Femur (tissue), 1 donor: ENCODE results near the gene TAS2R13.

ENCODE experiments used
- DNase-seq: peaks from one replicate; pipeline ENCODE4 v3.0.0-alpha.2; 2017

Gene TAS2R13, protein sequence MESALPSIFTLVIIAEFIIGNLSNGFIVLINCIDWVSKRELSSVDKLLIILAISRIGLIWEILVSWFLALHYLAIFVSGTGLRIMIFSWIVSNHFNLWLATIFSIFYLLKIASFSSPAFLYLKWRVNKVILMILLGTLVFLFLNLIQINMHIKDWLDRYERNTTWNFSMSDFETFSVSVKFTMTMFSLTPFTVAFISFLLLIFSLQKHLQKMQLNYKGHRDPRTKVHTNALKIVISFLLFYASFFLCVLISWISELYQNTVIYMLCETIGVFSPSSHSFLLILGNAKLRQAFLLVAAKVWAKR

DNA sequence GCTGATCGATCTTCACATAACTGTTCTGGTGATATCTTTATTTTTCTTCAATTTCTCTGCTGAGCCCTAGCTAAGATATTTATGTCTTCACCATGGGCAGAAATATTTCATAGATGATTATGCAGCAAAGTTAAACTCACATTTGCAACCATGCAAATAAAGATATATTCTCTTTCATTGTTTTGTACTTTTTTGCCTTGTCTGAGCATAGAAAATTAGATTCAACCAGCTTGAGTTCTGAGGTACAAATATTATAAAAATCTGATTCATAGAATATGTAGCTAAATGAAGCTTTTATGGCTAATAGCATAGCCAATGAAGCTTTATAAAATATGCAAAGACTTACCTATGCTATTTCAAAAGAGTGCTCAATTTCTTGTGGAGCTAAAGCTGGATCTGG, at the start of gene TAS2R13:
TSS of gene TAS2R13 (minus strand) at position 101 of the 400 bp plus-strand sequence. CDS start 264 bp downstream, outside the sequence.
- DNase-seq: no peak

DNA sequence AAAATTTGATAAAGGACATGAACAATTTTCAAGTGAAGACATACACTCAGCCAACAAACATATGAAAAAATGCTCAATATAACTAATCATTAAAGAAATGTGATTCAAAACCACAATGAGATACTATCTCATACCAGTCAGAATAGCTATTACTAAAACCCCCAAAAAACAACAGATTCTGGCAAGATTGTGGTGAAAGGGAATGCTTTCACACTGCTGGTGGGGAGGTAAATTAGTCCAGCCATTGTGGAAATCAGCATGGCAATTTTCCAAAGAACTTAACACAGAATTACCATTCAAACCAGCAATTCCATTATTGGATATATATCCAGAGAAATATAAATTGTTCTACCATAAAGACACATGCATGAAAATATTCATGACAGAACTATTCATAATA, 48.4 kb upstream of the TAS2R13 start:
- no peak for DNase-seq

DNA sequence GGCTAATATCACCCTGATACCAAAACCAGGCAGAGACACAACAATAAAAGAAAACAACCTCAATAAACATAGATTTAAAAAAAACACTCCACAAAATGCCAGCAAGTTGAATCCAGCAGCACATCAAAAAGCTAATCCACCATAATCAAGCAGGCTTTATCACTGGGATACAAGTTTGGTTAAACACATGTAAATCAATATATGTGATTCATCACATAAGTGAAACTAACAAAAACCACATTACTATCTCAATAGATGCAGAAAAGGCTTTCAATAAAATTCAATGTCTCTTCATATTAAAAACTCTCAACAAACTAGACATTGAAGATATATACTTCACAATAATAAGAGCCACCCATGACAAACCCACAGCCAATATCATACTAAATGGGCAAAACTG, 46.7 kb upstream of the TAS2R13 start:
- no peak for DNase-seq

DNA sequence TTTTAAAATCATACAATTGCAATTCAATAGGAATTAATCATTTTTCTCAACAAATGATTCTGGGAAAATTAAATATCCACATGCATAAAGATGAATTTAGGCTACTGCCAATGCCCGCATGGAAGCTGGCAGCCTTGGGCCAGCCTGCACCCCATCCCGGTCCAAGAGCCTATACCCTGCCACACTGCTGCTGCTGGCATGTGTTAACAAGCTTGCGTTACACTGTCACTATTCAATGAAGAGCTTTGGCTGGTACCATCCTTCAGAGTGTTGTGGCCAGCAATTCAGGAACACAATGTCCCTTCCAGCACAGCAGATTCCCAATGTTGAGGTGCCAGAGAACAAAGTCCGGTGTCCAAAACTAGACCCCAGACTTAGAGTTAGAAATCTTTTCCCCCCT, 43.3 kb upstream of the TAS2R13 start:
- DNase-seq: no peak

DNA sequence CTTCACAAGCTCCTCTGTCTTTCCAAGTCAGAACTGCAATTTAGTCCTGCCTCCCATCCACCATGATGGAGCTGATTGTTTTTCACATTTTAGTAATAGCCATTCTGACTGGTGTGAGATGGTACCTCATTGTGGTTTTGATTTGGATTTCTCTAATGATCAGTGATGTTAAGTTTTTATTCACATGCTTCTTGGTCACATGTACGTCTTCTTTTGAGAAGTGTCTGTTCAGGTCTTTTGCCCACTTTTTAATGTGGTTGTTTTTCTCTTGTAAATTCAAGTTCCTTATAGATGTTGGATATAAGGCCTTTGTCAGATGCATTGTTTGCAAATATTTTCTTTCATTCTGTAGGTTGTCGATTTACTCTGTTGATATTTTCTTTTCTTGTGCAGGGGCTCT, 33.8 kb upstream of the TAS2R13 start:
- DNase-seq: no peak

DNA sequence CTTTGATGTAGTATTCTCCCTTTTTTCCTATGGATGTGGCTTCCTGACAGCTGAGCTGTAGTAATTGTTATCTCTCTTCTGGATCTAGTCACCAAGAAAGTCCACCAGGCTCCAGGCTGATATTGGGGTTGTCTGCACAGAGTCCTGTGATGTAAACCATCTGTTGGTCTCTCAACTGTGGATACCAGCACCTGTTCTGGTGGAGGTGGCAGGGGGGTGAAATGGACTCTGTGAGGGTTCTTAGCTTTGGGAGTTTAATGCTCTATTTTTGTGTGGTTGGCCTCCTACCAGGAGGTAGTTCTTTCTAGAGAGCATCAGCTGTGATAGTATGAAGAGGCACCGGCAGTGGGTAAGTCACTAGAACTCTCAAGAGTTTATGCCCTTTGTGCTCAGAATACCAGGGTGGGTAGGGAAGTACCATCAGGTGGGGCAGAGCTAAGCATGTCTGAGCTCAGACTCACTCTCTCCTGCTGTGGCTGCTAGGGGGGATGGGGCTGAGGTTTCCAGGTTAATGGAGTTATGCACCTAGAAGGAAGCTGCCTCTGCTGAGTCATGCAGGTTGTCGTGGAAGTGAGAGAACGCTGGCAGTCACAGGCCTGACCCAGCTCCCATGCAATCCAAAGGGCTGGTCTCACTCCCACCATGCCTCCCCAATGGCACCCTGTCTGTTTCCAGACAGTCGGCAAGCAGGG, 32.7 kb upstream of the TAS2R13 start:
- DNase-seq: no peak

DNA sequence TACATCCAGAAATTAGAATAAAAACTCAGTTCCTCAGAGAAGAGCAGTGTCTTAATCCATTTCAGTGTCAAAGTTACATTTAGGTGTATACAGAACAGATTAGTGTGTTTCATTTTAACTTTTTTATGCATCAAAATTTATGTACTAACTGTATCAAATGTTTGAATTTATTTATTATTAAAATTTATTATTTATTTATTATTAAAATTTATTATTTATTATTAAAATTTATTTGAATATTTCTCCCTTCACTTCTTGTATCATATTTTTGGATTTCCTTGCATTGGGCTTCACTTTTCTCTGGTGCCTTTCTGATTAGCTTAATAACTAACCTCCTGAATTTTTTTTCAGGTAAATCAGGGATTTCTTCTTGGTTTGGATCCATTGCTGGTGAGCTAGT, 32.0 kb upstream of the TAS2R13 start:
- DNase-seq: no peak

DNA sequence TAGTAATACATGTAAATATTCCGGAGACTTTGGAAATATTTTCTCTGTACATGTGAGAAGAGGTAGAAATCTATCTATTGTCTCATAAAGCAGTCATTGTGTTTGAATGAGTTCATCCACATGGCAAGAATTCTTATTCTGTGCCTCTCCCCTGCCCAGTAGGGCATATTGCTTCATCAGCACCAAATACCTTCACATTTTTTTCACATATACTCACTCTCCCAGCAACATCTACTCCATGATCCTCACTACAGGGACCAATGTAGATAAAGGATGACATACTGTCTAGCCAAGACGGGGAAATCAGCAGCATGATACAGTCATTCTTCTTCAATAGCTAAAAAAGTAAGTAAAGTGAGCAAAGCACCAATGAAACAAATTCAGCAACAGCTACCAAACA, 31.0 kb upstream of the TAS2R13 start:
- DNase-seq: no peak

DNA sequence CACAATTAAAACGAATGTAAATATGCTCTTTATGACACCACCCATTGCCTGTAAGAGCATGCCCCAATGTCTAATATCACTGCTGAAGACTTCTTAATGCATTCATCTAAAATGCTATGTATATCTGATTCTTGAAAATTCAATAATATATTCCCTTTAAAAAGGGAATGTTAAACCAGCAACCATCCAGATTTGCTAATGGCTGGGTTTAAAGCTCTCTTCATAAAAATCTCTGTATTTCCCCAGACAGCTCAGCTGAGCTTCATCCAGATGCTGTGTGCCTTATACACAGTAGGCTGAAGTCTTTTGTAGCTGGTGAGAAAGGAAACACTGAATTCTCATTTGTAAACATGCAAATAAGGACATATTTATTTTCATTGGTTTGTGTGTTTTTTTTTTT, 29.8 kb upstream of the TAS2R13 start, which contains the start of gene TAS2R14:
TSS of gene TAS2R14 (minus strand) at position 101 of the 400 bp plus-strand sequence. CDS start at position 45, 56 bp downstream.
- no peak for DNase-seq

DNA sequence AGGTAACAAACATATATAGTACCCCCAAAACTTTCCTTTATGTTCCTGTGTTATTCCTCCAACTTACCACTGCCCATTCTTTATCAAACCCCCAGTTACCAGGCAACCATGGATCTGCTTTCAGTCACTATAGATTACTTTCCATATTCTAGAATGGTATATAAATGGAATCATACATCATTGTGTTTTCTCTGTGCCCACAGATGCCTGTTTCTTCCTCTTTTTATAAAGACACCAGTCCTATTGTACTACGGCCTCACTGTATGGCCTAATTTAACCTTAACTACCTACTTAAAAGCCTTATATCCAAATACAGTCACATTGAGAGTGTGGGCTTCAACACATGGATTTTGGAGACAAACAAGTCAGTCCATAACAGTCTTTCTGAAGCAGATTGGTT, 27.1 kb upstream of the TAS2R13 start:
- no peak for DNase-seq

DNA sequence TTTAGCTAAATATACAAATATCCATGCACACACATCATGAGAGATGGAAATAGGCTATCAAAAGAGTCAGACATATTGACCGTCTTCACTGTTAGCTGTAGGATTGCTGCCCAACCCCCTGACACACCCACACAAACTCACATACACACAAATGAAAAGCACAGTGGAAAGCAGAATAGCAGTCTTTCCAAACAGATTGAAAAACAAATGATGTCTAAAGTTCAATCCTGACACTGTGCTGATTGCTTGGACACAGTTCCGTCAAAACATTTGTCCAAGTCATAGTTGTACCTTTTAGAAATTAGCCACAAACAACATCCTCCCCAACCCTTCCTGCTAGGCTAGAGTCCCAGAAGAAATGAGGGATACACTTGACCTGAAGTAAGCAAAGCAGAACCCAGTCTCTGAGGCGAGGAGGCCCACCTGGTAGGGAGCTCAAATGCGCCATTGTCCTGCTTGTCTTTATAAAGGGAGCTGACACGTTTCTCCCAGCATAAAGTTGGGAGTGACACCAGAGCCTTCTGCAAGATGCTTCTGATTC, 19.5 kb upstream of the TAS2R13 start, which contains the start of gene PRH2:
TSS of gene PRH2 (plus strand) at position 491 of the 541 bp plus-strand sequence. CDS start at position 529, 38 bp downstream.
- no peak for DNase-seq

DNA sequence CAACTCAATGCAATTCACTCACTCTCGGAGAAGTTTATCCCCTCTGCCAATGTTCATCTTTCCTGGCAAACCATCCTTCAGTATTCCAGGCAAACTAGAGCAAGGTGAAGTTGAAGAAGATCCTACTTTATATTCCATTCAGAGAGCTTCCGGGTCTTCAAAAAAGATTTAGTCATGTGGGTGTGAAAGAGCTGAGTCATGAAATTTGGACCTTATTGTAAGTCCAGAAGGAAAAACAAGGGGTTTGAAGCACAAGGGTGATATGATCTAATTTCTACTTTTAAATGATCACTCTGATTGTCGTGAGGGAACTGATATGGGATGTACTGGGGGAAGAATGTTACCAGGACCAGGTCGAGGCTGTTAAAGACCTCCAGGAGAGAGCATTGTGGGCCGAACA, 16.9 kb upstream of the TAS2R13 start:
- no peak for DNase-seq

DNA sequence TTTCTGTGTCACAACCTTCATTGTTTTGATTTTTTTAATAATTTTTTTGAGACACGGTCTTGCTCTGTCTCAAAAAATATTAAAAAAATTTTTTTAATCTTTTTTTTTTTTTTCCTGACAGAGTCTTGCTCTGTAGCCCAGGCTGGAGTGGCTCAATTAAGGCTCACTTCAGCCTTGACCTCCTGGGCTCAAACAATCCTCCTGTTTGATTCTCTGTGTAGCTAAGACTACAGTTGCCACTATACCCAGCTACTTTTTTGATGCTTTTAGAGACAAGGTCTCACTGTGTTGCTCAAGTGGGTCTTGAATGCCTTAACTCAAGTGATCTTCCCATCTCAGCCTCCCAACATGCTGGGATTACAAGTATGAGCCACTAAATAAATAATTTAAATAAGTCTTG, 10.4 kb upstream of the TAS2R13 start:
- DNase-seq: no peak

DNA sequence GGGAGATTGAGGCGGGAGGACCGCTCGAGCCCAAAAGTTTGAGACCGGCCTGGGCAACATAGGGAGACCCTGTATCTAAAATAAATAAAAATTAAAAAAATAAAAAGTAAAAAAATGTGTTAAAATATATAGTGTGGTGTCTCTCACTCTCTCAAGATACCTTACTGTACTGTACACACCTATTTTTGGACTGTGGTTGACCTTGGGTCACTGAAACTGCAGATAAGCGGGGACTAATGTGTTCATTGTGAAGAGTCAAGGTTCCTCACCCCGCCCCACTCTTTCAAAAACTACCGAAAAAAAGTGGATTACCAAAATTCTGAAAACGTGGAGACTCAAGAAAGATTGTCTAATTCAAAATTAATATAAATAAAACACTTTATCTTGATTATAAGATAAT, 1.0 kb upstream of the TAS2R13 start:
- no peak for DNase-seq

DNA sequence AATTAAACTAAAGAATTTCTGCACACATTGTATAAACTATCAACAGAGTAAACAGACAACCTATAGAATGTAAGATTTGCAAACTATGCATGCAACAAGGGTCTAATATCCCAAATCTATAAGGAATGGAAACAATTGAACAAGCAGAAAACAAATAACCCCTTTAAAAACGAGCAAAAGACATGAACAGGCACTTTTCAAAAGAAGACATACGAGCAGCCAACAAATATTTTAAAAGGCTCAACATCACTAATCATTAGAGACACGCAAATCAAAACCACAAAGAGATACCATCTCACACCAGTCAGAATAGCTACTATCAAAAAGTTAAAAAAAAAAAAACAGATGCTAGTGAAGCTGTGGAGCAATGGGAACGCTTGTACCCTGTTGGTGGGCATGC, 4.7 kb downstream of the TAS2R13 start:
- DNase-seq: no peak

DNA sequence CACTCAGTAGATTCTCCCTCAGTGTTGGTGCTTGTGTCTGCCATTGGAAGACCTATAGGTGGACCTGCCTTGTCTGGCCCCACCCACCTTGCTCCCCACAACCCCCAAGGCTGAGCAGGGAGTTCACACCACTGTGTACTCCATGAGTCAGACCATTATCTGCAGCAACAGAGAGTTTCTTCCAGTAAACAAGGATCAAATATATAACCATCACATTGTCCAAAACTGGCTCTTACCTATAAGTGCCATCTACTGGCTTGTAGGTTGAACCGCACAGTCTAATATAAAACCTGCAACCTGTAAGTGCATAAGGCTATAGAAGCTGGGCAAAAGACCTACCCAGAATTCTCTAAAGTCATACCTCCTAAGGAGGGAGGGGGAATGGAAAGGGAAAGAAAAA, 7.9 kb downstream of the TAS2R13 start:
- no peak for DNase-seq

DNA sequence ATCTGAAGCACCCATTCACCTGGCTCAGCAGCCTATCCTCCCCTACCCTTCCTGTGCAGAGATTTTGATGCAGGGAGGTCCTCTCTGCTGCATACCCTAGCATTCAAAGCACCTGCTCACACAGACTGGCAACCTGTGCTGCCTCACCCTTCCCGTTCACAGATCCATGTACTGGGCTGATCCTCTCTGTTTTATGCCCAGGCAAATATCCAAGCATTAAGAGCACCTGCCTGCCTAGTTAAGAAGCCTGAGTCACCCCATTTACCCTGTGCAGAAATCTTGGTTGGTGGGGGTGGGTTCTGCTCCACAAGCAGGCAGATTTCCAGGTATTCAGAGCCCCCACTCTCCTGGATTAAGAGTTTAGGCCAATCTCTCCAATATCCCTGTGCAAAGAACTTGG, 8.4 kb downstream of the TAS2R13 start:
- no peak for DNase-seq

DNA sequence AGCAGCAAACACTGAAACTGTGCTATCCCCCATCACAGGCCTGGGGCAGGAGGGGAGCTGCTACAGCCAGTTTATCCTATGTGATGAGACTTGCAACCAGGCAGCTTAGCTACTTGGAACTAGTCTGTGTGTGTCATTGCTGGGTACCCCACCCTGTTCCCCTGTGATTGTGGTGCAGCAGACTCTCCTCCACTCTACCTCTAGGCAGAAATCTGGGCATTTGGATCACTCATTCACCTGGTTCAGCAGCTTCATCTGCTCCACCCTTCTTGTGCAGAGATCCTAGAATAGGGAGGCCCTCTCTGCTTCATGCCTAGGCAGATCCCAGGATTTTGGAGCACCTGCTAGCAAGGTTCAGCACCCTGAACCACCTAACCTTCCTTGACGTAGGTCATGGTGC, 8.8 kb downstream of the TAS2R13 start:
- no peak for DNase-seq

DNA sequence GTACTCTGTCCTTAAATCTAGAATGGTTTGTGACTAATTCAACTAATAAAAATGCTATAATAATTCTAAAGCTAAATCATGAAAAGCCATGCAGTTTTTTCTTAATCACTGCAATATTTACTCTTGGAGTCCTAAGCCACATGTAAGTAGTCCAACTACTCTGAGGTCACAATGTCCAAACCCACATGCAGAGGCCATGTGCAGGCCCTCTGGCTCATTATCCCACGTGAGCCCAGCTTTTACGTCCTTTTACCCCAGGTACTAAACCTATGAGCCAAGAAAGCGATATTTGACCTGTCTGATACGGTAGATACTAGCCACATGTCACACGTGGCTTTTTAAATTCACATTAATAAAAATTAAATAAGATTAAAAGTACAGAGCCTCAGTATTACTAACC, 12.5 kb downstream of the TAS2R13 start:
- no peak for DNase-seq

DNA sequence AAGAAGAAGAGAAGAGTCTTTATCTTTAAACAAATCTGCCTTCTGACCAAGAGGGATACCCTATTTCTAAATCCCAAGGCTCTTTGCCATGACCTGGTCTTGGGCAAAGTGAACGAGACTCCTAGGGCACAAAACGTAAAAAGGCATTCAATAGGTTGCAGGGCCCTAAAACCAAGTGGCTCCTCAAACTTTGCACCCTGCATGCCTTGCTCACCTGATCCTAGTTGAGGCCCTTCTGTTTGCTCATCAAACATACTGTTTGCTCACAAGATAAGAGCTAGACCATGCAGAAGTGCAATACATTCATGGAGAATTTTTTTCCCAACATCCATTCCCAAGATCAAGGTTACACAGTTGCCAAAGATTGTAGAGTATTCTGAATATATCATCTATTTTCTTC, 17.4 kb downstream of the TAS2R13 start:
- no peak for DNase-seq

DNA sequence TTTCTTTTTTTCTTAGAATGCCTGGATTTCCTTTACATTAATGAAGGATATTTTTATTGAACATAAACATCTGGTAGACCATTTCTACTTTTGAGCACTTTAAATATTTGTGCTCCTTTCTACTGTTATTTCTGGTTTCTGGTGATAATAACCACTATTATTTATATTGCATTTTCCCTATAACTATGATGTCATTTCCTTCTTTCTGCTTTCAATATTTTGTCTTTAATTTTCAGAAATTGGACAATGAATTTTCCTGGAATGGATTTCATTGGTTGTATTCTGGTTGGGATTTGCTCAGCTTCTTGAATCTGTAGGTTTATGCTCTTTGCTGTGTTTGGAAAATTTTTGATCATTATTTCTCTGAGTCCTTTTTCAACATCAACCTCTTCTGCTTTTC, 20.1 kb downstream of the TAS2R13 start:
- DNase-seq: no peak

DNA sequence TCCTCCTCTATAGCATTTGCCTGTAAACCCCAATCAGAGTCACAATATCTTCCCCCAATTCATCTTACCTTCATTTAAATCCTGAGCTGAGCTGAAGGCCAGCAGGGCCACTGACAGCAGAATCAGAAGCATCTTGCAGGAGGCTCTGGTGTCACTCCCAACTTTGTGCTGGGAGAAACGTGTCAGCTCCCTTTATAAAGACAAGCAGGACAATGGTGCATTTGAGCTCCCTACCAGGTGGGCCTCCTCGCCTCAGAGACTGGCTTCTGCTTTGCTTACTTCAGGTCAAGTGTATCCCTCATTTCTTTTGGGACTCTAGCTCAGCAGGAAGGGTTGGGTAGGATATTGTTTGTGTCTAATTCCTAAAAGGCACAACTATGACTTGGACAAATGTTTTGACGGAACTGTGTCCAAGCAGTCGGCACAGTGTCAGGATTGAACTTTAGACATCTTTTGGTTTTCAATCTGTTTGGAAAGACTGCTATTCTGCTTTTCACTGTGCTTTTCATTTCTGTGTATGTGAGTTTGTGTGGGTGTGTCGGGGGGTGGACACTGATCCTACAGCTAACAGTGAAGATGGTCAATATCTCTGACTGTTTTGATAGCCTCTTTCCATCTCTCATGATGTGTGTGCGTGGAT, 25.2 kb downstream of the TAS2R13 start, which contains the start of gene PRH1:
TSS of gene PRH1 (minus strand) at position 170 of the 640 bp plus-strand sequence. CDS start at position 132, 38 bp downstream.
- DNase-seq: no peak

DNA sequence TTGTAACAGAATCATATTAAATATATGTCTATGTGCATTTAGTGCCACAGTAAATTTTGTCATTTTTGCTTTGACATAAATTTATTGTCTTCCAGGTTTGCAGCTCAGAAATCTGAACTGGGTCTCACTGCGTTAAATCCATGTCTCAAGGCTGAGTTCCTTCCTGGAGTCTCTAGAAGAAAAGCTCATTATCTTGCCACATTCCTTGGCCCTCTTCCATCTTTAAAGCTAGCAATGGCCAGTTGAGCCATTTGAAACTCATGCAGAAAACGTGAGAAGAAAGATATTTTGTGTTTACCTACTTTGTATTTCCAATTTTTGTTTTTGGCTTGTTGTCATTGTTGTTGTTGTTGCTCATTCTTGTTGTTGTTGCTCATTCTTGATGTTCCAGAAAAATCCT, 36.0 kb downstream of the TAS2R13 start:
- DNase-seq: no peak

DNA sequence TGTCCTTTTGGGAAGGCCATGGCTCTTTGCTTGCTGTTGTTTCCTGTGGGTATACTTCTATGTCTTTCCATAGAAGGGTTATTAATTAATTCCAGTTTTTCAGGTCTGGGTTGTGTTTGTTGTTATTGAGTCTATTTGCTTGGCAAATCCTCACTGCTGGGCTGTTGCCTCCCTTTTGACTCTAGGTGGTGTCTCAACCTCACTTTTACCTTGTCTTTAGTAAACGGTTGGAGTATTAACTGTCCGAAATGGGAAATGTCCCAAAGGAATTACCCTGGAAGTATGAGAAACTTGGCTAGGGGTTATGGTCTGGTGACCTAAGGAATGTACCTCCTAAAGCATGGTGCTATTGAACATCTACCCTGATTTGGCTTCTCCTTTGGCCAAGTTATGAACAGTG, 42.0 kb downstream of the TAS2R13 start:
- DNase-seq: no peak
